Measurements from ENCODE around the gene GSTO2.

The GSTO2 gene

DNA sequence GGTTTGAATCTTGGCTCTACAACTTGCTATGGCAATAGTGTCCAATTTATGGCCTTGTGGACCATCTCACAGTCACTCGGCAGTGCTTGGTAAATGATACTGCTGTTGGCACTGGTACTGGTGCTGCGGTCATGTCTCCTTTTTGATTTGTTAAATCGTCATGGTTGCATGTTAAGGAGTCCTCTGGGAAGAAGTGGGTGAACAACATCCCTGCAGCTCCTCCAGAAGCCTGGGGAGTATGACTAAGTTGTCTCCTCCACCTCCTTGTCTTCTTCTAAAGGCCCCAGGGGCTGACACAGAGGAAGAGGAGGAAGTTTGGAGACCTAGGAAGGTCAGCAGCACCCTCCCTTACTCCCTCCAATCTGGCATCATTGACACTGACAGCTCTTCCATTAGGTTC, 60.8 kb downstream of the GSTO2 start:
- Histone ChIP-seq H3K27me3 (ENCODE audit: control insufficient read depth, low read length) (no peaks in the 10 kb centered on the region), H3K9me3 (ENCODE audit: control insufficient read depth, insufficient read depth, low read length) (no peaks in the 10 kb centered on the region), H3K4me3 (ENCODE audit: low read length) (no peak overlapping the region; the same call in 1 of the 2 replicates), H3K27ac (ENCODE audit: low read depth, low read length) (no peak overlapping the region), H3K36me3 (ENCODE audit: control insufficient read depth, low read length) (peaks cover 10% of the 10 kb centered on the region), H3K9me2 (replicated peaks; ENCODE audit: control insufficient read depth, low read length) (no peaks in the 10 kb centered on the region), H3K4me1 (ENCODE audit: control insufficient read depth, low read length) (peaks cover 44% of the 10 kb centered on the region), H3K79me2 (ENCODE audit: control insufficient read depth, low read length) (peaks cover 100% of the 10 kb centered on the region), H4K20me1 (ENCODE audit: control insufficient read depth, insufficient read depth, low read depth, low read length) (peaks cover 33% of the 10 kb centered on the region), H3F3A (ENCODE audit: control insufficient read depth, insufficient read depth) (peaks cover 3% of the 10 kb centered on the region; the same call in 1 of the 2 replicates), H3K4me2 (ENCODE audit: low read length) (peak overlapping the region; percentile 56)
- TF ChIP-seq EZH2phosphoT487 (IDR thresholded peaks at IDR 0.05; ENCODE audit: borderline replicate concordance, low read length) (no peak), CTCF (IDR thresholded peaks at IDR 0.05; ENCODE audit: low read depth, low read length, poor library complexity, severe bottlenecking) (no peak)

DNA sequence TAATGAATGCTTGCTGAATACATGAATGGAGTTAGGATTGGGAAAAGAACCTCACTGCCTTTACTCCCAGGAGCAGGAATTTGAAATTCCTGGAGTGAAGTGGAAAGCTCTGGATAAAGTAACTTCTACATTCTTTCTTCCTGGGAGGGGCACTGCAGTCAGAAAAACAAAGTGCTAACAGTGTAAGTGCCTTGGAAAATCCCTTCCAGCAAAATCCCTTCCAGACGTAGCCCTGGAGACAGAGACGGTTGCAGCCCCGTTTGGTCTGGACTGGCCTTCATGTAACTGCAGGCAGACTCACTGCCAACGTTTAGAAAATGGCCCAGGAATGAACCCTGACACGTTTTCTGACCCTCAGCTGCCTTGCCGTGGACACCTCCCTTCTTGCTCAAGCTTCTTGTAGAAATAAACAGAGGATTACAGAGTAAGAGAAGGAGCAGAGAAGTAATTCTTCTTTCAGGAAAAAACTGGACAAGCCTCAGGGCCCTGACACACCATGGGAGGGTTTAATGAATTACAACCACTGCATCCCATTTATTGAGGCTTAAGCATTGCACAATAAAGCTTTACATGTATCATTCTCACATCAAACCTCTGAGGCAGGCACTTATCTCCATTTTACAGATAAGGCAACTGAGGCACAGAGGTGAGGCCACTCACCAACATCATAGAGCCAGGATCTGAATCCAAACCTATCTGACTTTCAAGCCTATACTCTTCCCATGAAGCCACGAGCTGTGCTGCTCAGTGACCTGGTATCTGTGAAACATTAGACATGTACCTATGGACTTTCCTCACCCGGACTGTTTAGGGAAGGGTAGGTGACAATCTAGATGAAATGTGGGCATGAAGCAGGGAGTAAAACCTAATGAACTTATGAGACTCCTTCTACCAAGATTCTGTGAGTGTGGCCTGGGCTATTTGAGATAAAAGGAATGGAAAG, 61.5 kb downstream of the GSTO2 start:
- Histone ChIP-seq H3K79me2 (ENCODE audit: control insufficient read depth, low read length) (peaks cover 100% of the 10 kb centered on the region), H4K20me1 (ENCODE audit: control insufficient read depth, insufficient read depth, low read depth, low read length) (peaks cover 40% of the 10 kb centered on the region), H3K4me1 (ENCODE audit: control insufficient read depth, low read length) (peaks cover 46% of the 10 kb centered on the region), H3K27ac (ENCODE audit: low read depth, low read length) (no peak overlapping the region), H3K4me3 (ENCODE audit: low read length) (no peak overlapping the region), H3K36me3 (ENCODE audit: control insufficient read depth, low read length) (peaks cover 14% of the 10 kb centered on the region), H3F3A (ENCODE audit: control insufficient read depth, insufficient read depth) (peaks cover 3% of the 10 kb centered on the region; the same call in 1 of the 2 replicates), H3K4me2 (ENCODE audit: low read length) (peak overlapping the region; percentile 56; the same call in 1 of the 2 replicates), H3K27me3 (ENCODE audit: control insufficient read depth, low read length) (no peaks in the 10 kb centered on the region), H3K9me2 (replicated peaks; ENCODE audit: control insufficient read depth, low read length) (no peaks in the 10 kb centered on the region), H3K9me3 (ENCODE audit: control insufficient read depth, insufficient read depth, low read length) (no peaks in the 10 kb centered on the region)
- no peak for TF ChIP-seq CTCF (IDR thresholded peaks at IDR 0.05; ENCODE audit: low read depth, low read length, poor library complexity, severe bottlenecking)
- TF ChIP-seq EZH2phosphoT487 (IDR thresholded peaks at IDR 0.05; ENCODE audit: borderline replicate concordance, low read length), result no peak

DNA sequence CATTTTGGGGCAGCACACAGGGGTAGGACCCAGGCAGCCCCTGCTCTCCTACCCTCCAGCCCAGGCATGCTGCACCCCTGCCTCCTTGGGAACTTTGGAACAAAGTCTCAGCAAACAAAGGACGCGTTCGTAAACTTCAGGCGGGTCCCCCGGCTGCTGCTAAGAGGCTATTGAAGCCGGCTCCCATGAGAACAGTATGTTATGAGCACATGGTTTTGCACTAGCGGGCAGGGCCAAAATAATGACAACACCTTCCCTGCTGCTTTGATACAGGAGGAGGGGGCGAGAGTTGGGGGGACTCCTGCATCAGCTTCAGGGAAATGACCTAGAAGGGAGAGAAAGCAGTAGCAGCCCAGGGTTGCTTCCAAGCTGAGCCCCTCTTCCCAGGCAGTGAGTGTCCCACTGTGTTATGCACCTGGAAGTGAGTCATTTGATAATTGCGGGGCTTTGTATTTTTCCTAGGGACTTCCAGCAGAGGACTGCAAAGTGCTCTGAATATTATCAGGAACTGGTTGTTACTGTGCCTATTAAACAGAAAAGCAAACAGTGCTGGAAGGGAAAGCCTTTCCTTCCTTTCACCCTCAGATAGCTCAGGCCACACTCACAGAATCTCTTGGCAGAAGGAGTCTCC, 62.3 kb downstream of the GSTO2 start:
- Histone ChIP-seq H3K4me1 (ENCODE audit: control insufficient read depth, low read length) (peaks cover 55% of the 10 kb centered on the region), H4K20me1 (ENCODE audit: control insufficient read depth, insufficient read depth, low read depth, low read length) (peaks cover 46% of the 10 kb centered on the region)

More for the DNA sequence above, 62.3 kb downstream of the GSTO2 start:
- Histone ChIP-seq H3K4me2 (ENCODE audit: low read length) (no peak overlapping the region), H3K27ac (ENCODE audit: low read depth, low read length) (no peak overlapping the region), H3K79me2 (ENCODE audit: control insufficient read depth, low read length) (peaks cover 100% of the 10 kb centered on the region), H3F3A (ENCODE audit: control insufficient read depth, insufficient read depth) (peaks cover 3% of the 10 kb centered on the region; the same call in 1 of the 2 replicates), H3K36me3 (ENCODE audit: control insufficient read depth, low read length) (peaks cover 14% of the 10 kb centered on the region), H3K9me2 (replicated peaks; ENCODE audit: control insufficient read depth, low read length) (no peaks in the 10 kb centered on the region), H3K27me3 (ENCODE audit: control insufficient read depth, low read length) (no peaks in the 10 kb centered on the region), H3K4me3 (ENCODE audit: low read length) (no peak overlapping the region), H3K9me3 (ENCODE audit: control insufficient read depth, insufficient read depth, low read length) (no peaks in the 10 kb centered on the region)
- no peak for TF ChIP-seq CTCF (IDR thresholded peaks at IDR 0.05; ENCODE audit: low read depth, low read length, poor library complexity, severe bottlenecking)
- TF ChIP-seq EZH2phosphoT487 (IDR thresholded peaks at IDR 0.05; ENCODE audit: borderline replicate concordance, low read length), result no peak

Measured in DOHH2 (cell line).